ENCODE data around the gene SPATA20. TPM values are rescaled to one million over a fixed set of nuclear protein-coding genes. Genes with fewer than 3 reads are reported as not detected.

The SPATA20 gene
- total RNA-seq, 3 donors from 2014 or later, result 54.3 to 95.3 (median 65.4) TPM

DNA sequence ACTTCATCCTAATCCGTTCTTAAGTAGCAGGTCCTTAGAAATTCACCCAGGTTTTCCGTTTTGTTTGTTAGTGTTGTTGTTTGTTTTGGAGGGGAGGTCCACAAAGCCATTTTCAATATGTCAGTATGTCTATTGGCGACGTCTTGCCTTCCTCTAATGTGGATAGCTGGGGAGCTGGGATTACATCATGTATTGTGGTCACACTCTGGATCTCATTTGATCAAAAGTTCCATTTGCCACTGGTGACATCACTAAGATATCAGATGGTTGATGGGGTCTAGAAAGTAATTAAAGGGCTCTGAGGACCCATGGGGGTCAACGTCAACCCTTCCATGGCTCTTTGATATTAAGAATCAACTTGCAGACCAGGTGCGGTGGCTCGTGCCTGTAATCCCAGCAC is 17.1 kb upstream of the SPATA20 start:
- no peak for ATAC-seq
- no peaks in the 10 kb centered on the region for H3K36me3 ChIP-seq (ENCODE audit: low read depth)
- TF ChIP-seq, protein P1, sequence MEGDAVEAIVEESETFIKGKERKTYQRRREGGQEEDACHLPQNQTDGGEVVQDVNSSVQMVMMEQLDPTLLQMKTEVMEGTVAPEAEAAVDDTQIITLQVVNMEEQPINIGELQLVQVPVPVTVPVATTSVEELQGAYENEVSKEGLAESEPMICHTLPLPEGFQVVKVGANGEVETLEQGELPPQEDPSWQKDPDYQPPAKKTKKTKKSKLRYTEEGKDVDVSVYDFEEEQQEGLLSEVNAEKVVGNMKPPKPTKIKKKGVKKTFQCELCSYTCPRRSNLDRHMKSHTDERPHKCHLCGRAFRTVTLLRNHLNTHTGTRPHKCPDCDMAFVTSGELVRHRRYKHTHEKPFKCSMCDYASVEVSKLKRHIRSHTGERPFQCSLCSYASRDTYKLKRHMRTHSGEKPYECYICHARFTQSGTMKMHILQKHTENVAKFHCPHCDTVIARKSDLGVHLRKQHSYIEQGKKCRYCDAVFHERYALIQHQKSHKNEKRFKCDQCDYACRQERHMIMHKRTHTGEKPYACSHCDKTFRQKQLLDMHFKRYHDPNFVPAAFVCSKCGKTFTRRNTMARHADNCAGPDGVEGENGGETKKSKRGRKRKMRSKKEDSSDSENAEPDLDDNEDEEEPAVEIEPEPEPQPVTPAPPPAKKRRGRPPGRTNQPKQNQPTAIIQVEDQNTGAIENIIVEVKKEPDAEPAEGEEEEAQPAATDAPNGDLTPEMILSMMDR (IDR thresholded peaks at IDR 0.05), result no peak

DNA sequence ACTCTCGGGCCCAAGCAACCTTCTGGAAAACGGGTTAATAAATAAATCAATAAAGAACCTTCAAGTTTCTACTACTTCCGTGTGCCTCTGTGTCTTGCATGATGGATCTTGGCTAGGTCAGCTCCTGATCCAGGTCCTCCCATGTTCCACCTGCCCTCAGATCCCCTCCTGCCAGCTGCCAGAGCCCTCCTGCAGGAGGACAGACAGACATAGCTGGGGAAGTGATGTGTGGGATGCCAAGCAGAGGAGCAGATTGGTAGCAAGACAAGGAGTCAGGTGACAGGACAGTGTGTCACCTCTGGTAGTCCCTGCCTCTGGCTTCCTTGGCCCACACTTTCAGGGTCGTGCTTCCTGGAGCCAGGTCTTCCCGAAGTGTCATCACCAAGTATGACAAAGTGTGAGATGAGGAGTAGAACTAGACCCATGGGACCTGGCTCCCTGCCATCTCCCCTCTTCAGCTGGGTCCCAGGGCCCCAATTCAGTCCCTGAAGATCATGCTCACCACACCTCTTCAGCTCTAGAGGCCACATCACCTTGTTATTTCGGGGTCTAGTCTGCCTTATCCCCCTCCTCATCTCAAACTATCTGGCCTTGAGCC is 15.4 kb upstream of the SPATA20 start:
- H3K36me3 ChIP-seq (ENCODE audit: low read depth), result no peaks in the 10 kb centered on the region
- DNase-seq (no peak), ATAC-seq (no peak)
- intact Hi-C loops (cut with DNase I, micrococcal nuclease), result no loop called here
- no peaks in the 10 kb centered on the region for H3K9me3 ChIP-seq
- TF ChIP-seq, protein P1 (IDR thresholded peaks at IDR 0.05), result no peak
- no peak overlapping the region for H3K4me3 ChIP-seq
- peaks cover 23% of the 10 kb centered on the region for H3K4me1 ChIP-seq (ENCODE audit: low read depth)

More for the DNA sequence above, 17.1 kb upstream of the SPATA20 start:
- Histone ChIP-seq H3K4me1 (ENCODE audit: low read depth) (peaks cover 17% of the 10 kb centered on the region), H3K9me3 (no peaks in the 10 kb centered on the region), H3K4me3 (no peak overlapping the region)
- DNase-seq, result no peak
- intact Hi-C loops (cut with DNase I, micrococcal nuclease), result no loop called here

DNA sequence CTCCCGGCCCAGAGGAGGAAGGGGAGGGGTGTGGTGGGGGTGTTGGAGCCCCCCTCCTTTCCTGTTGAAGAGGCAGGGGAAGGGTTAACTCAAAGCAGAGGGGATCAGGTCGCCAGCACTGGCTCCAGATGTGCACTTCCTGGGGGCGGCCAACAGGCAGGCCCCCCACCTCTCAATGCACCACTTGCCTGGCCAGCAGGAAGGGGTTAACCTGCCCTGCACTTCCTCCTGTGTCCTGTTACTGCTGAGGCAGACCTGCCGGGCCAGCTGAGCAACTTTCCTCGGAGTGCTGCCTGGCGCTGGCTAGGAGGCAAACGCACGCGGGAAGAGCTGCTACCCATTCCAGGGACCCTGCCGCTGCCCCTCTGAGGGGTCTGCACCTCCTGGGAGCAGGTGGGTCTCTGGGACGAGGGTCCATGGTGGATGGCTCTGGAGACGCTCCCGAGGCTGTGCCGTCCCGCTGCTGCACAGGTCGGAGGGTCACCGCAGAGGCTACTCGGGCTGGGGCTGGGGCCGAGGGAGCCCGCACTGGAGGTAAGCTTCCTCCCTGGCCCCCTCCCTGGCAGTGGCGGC is 14.4 kb upstream of the SPATA20 start, which contains the start of gene EPN3:
TSS of gene EPN3 (plus strand) at position 284 of the 573 bp plus-strand sequence. CDS start 3,822 bp downstream, outside the sequence.
- TF ChIP-seq, protein P1 (IDR thresholded peaks at IDR 0.05), result no peak
- Histone ChIP-seq H3K9me3 (no peaks in the 10 kb centered on the region), H3K4me3 (peak within 1 kb of the TSS; percentile 38), H3K4me1 (ENCODE audit: low read depth) (peaks cover 23% of the 10 kb centered on the region), H3K36me3 (ENCODE audit: low read depth) (no peaks in the 10 kb centered on the region)
- DNase-seq (peak; percentile 83 to 86 (median 85)), ATAC-seq (peak; percentile 70)
- intact Hi-C loops (cut with DNase I, micrococcal nuclease), result no loop called here

- TF ChIP-seq, protein P1 (IDR thresholded peaks at IDR 0.05), result no peak
- ATAC-seq (peak; percentile 31), DNase-seq (peak in 1 of 3 donors; percentile 47)
- Histone ChIP-seq H3K36me3 (ENCODE audit: low read depth) (no peaks in the 10 kb centered on the region), H3K4me1 (ENCODE audit: low read depth) (peaks cover 27% of the 10 kb centered on the region), H3K9me3 (no peaks in the 10 kb centered on the region), H3K4me3 (peak overlapping the region; percentile 38)
- intact Hi-C loops (cut with DNase I, micrococcal nuclease), result no loop called here
Observed at GRCh38 chr17:50533185-50533584, 13.8 kb upstream of the SPATA20 start.

DNA sequence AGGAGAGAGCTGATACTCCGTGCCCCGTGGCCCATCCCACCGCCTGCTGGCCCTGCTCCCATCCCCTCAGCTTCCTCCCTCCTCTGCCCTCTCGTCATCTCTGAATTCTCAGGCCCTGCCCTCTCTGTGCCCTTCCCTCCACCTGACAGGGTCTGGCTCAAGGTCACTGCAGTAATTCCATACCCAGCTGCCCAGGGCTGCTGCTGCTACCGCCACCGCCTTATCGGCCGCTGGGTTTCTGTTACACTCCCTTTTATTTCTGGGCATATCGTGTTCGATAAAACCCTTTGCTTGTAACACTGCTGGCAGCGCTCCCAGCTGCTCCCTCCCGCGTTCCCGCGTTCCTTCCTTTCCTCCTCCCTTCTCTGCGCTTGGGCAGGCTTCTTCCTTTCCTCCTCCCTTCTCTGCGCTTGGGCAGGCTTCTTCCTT is 13.2 kb upstream of the SPATA20 start:
- TF ChIP-seq, protein P1 (IDR thresholded peaks at IDR 0.05), result no peak
- ATAC-seq (peak; percentile 75), DNase-seq (peak; percentile 83 to 86 (median 84))
- H3K4me3 ChIP-seq, result peak overlapping the region; percentile 38
- intact Hi-C loops (cut with DNase I, micrococcal nuclease), result no loop called here
- peaks cover 32% of the 10 kb centered on the region for H3K4me1 ChIP-seq (ENCODE audit: low read depth)
- no peaks in the 10 kb centered on the region for H3K36me3 ChIP-seq (ENCODE audit: low read depth)
- H3K9me3 ChIP-seq, result no peaks in the 10 kb centered on the region
